Endothelial cell of umbilical vein (primary cell): ENCODE measurements around the gene LEMD1.

Experiments used
- CTCF ChIP-seq, 2 donors: IDR thresholded peaks; 1 replicate in 1 of 2; 2 replicates in 1 of 2; pipeline ENCODE4 v1.5.1; 2011; ENCODE audit warnings: low read length in 2 of 2, mild to moderate bottlenecking in 2 of 2, moderate library complexity in 2 of 2, control low read depth in 1 of 2, inconsistent platforms in 1 of 2, low read depth in 1 of 2; ENCODE audit not compliant: insufficient read depth in 1 of 2; ENCODE audit errors: extremely low read depth in 1 of 2
- EZH2 ChIP-seq: IDR thresholded peaks from 2 replicates; pipeline ENCODE4 v1.6.1; 2012; ENCODE audit warnings: borderline replicate concordance, low read depth, mild to moderate bottlenecking, moderate library complexity, low read length, inconsistent platforms; ENCODE audit not compliant: severe bottlenecking

- TF ChIP-seq EZH2 (no peak), CTCF (IDR thresholded peaks at IDR 0.05; ENCODE audit: extremely low read depth in 1 of 2, insufficient read depth in 1 of 2, low read depth in 1 of 2, low read length in 2 of 2) (no peak)
Measured at GRCh38 chr1:205470131-205470530, 48.3 kb upstream of the LEMD1 start.
